ENCODE data around the gene EN1. TPM values are rescaled to one million over a fixed set of nuclear protein-coding genes. Genes with fewer than 3 reads are reported as not detected.

EN1 gene
- total and polyA plus RNA-seq, 2 of the 13 experiments (the other 11 are each of a cell fraction or from before 2014, with no cell fraction given), result not detected

DNA sequence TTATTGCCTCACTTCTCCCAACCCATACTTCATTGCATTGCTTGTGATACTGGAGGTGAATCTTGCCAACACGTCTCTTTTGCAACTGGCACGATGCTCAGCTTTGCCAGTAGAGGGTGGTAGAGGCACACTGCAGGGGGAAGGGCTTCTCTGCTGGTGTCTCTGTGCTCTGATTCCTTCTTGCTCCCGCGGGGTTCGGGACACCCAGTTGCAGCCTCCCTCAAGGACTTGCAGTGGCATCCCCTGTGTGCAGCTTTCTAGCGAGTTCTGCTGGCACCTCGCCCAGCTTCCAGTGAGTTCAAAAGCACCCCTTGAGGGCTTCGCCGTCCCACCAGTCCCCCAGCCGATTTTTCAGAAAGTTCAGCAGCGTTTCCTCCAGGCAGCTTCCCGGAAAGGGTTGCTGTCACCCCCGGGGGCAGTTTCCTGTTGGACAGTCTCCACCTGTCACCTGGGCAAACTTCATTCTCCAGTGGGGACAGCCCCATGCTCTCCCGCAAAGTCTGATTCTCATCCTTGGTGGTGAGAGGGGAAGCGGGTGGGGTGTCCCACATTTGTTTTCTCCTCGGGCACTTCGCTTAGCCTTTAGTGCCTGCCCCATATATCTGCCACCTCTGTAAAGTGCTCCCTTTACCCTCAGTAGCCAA, 35.4 kb upstream of the EN1 start (continued):
- TF ChIP-seq LCORL (IDR thresholded peaks at IDR 0.05), result no peak
- TF ChIP-seq LCORL (CRISPR knock-in tag; IDR thresholded peaks at IDR 0.05), result no peak
- TF ChIP-seq ZNF777 (CRISPR knock-in tag; IDR thresholded peaks at IDR 0.05), result no peak
- TF ChIP-seq GABPB1 (CRISPR knock-in tag; IDR thresholded peaks at IDR 0.05), result peak; percentile 51
- TF ChIP-seq ETV5 (CRISPR knock-in tag; IDR thresholded peaks at IDR 0.05; ENCODE audit: borderline replicate concordance), result no peak
- TF ChIP-seq SRY (CRISPR knock-in tag; IDR thresholded peaks at IDR 0.05), result 0 out of 2 replicates have a peak, but pooled peaks have one; percentile 53
- TF ChIP-seq ZNF337 (CRISPR knock-in tag; IDR thresholded peaks at IDR 0.05; ENCODE audit: borderline replicate concordance, low read depth), result no peak
- TF ChIP-seq DNMT1 (CRISPR knock-in tag; IDR thresholded peaks at IDR 0.05), result no peak
- TF ChIP-seq GABPA (IDR thresholded peaks at IDR 0.05; ENCODE audit: low read depth, low read length), result no peak; the same call in none of the 2 replicates
- TF ChIP-seq GABPA (CRISPR knock-in tag; IDR thresholded peaks at IDR 0.05; ENCODE audit: low read depth), result peak; percentile 50; the same call in 1 of the 2 replicates
- TF ChIP-seq ZNF546 (CRISPR knock-in tag; conservative IDR thresholded peaks at IDR 0.05), result no peak
- peak; percentile 36; the same call in 1 of the 2 replicates for TF ChIP-seq CEBPG (CRISPR knock-in tag; IDR thresholded peaks at IDR 0.05)
- no peak for TF ChIP-seq PHF21A (CRISPR knock-in tag; IDR thresholded peaks at IDR 0.05)
- no peak for TF ChIP-seq ZNF549 (CRISPR knock-in tag; IDR thresholded peaks at IDR 0.05)
- TF ChIP-seq ATM (IDR thresholded peaks at IDR 0.05; ENCODE audit: borderline replicate concordance), result no peak
- no peak for TF ChIP-seq TBP (CRISPR knock-in tag; IDR thresholded peaks at IDR 0.05)
- no peak for TF ChIP-seq NONO (IDR thresholded peaks at IDR 0.05)
- peak; percentile 14; the same call in 1 of the 2 replicates for TF ChIP-seq NONO (CRISPR knock-in tag; conservative IDR thresholded peaks at IDR 0.05)
- TF ChIP-seq, protein P1, sequence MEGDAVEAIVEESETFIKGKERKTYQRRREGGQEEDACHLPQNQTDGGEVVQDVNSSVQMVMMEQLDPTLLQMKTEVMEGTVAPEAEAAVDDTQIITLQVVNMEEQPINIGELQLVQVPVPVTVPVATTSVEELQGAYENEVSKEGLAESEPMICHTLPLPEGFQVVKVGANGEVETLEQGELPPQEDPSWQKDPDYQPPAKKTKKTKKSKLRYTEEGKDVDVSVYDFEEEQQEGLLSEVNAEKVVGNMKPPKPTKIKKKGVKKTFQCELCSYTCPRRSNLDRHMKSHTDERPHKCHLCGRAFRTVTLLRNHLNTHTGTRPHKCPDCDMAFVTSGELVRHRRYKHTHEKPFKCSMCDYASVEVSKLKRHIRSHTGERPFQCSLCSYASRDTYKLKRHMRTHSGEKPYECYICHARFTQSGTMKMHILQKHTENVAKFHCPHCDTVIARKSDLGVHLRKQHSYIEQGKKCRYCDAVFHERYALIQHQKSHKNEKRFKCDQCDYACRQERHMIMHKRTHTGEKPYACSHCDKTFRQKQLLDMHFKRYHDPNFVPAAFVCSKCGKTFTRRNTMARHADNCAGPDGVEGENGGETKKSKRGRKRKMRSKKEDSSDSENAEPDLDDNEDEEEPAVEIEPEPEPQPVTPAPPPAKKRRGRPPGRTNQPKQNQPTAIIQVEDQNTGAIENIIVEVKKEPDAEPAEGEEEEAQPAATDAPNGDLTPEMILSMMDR (CRISPR knock-in tag; IDR thresholded peaks at IDR 0.05), result peak; percentile 91
- no peak for TF ChIP-seq AKAP8 (CRISPR knock-in tag; IDR thresholded peaks at IDR 0.05)
- TF ChIP-seq RARA (CRISPR knock-in tag; IDR thresholded peaks at IDR 0.05), result no peak
- TF ChIP-seq ZNF747 (CRISPR knock-in tag; IDR thresholded peaks at IDR 0.05; ENCODE audit: borderline replicate concordance), result no peak
- TF ChIP-seq RBM39 (IDR thresholded peaks at IDR 0.05; ENCODE audit: low read depth, low read length, poor library complexity, severe bottlenecking), result no peak
- 0 out of 2 replicates have a peak, but pooled peaks have one; percentile 18 for TF ChIP-seq BHLHE40 (IDR thresholded peaks at IDR 0.05; ENCODE audit: low read length)
- TF ChIP-seq STAG1 (CRISPR knock-in tag; IDR thresholded peaks at IDR 0.05), result peak; percentile 83
- TF ChIP-seq, protein P2, sequence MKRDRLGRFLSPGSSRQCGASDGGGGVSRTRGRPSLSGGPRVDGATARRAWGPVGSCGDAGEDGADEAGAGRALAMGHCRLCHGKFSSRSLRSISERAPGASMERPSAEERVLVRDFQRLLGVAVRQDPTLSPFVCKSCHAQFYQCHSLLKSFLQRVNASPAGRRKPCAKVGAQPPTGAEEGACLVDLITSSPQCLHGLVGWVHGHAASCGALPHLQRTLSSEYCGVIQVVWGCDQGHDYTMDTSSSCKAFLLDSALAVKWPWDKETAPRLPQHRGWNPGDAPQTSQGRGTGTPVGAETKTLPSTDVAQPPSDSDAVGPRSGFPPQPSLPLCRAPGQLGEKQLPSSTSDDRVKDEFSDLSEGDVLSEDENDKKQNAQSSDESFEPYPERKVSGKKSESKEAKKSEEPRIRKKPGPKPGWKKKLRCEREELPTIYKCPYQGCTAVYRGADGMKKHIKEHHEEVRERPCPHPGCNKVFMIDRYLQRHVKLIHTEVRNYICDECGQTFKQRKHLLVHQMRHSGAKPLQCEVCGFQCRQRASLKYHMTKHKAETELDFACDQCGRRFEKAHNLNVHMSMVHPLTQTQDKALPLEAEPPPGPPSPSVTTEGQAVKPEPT (CRISPR knock-in tag; IDR thresholded peaks at IDR 0.05; ENCODE audit: low read depth), result no peak
- TF ChIP-seq ZZZ3 (CRISPR knock-in tag; IDR thresholded peaks at IDR 0.05; ENCODE audit: borderline replicate concordance), result no peak
- TF ChIP-seq BORCS8-MEF2B (CRISPR knock-in tag; IDR thresholded peaks at IDR 0.05), result no peak
- TF ChIP-seq XBP1 (CRISPR knock-in tag; IDR thresholded peaks at IDR 0.05), result no peak
- TF ChIP-seq ZMYM4 (CRISPR knock-in tag; IDR thresholded peaks at IDR 0.05), result peak; percentile 31; the same call in 1 of the 2 replicates
- peak; percentile 56; the same call in 1 of the 2 replicates for TF ChIP-seq CEBPB (IDR thresholded peaks at IDR 0.05; ENCODE audit: borderline replicate concordance, low read depth, low read length)
